Measurements from ENCODE around the gene IPP. TPM values are rescaled to one million over a fixed set of nuclear protein-coding genes. Genes with fewer than 3 reads are reported as not detected.

The IPP gene
- polyA plus RNA-seq, 1 donor (not counting 4 experiments of a cell fraction or from before 2014, with no cell fraction given), result 10.0 TPM

GRCh38 chr1:45789601-45790000 lies 39.1 kb upstream of the IPP start:
- Histone ChIP-seq H3K27ac (ENCODE audit: control insufficient read depth, insufficient read depth, low read length) (no peak overlapping the region), H3K9ac (ENCODE audit: control insufficient read depth, extremely low read depth, insufficient read depth, low read length) (no peak overlapping the region), H3K79me2 (ENCODE audit: control insufficient read depth, insufficient read depth, low read length) (no peaks in the 10 kb centered on the region), H3K9me1 (ENCODE audit: control insufficient read depth, extremely low read depth, insufficient read depth, low read length) (no peaks in the 10 kb centered on the region), H3K27me3 (ENCODE audit: control insufficient read depth, extremely low read depth, insufficient read depth, low read length) (no peaks in the 10 kb centered on the region), H3K4me2 (ENCODE audit: control insufficient read depth, extremely low read depth, insufficient read depth, low read depth, low read length) (no peak overlapping the region), H3K4me1 (ENCODE audit: control insufficient read depth, extremely low read depth, insufficient read depth, low read length) (no peaks in the 10 kb centered on the region), H3K36me3 (ENCODE audit: control insufficient read depth in 2 of 2, extremely low read depth in 1 of 2, insufficient read depth in 2 of 2, low read length in 2 of 2) (no peaks in the 10 kb centered on the region), H2AFZ (ENCODE audit: control insufficient read depth, low read length) (no peak overlapping the region), H3K4me3 (ENCODE audit: control insufficient read depth in 2 of 3, extremely low read depth in 1 of 3, insufficient read depth in 2 of 3, low read depth in 1 of 3, low read length in 3 of 3) (no peak overlapping the region), H3K9me3 (ENCODE audit: control insufficient read depth, low read depth, low read length) (no peaks in the 10 kb centered on the region), H4K20me1 (ENCODE audit: control insufficient read depth, extremely low read depth, insufficient read depth, low read length) (no peaks in the 10 kb centered on the region)
- TF ChIP-seq, protein P1, sequence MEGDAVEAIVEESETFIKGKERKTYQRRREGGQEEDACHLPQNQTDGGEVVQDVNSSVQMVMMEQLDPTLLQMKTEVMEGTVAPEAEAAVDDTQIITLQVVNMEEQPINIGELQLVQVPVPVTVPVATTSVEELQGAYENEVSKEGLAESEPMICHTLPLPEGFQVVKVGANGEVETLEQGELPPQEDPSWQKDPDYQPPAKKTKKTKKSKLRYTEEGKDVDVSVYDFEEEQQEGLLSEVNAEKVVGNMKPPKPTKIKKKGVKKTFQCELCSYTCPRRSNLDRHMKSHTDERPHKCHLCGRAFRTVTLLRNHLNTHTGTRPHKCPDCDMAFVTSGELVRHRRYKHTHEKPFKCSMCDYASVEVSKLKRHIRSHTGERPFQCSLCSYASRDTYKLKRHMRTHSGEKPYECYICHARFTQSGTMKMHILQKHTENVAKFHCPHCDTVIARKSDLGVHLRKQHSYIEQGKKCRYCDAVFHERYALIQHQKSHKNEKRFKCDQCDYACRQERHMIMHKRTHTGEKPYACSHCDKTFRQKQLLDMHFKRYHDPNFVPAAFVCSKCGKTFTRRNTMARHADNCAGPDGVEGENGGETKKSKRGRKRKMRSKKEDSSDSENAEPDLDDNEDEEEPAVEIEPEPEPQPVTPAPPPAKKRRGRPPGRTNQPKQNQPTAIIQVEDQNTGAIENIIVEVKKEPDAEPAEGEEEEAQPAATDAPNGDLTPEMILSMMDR (optimal IDR thresholded peaks at IDR 0.05 in 1 of 3, IDR thresholded peaks at IDR 0.05 in 1 of 3, conservative IDR thresholded peaks at IDR 0.05 in 1 of 3; ENCODE audit: extremely low read depth in 1 of 3, insufficient read depth in 2 of 3, low read length in 3 of 3), result no peak
- no peak for TF ChIP-seq EZH2 (IDR thresholded peaks at IDR 0.05; ENCODE audit: low read length)
- dilution Hi-C loops (cut with MboI; ENCODE audit: extremely low pct_ligation_motif_present, low sequenced_read_pairs), result no loop called here
- DNase-seq (ENCODE audit: low read depth, low spot score) (no peak), FAIRE-seq (no peak)

DNA sequence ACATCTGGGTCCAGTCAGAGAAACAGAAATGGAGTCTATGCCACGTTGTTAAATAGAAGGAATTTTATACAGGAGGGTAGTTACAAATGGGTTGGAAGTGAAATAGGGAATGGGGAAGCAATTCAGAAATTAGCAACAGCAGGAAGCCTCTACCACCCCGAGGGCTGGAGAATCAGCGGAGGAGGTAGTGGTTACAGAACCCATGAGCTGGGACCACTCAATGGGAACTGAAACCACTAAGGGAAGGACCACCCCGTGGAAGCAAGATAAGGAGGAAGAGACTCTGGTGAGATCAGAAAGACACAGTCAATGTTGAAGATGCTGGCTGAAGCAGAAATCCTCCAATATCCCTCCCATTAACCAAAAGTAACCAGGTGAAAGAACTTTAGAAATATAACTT lies 37.5 kb upstream of the IPP start:
- Histone ChIP-seq H3K79me2 (ENCODE audit: control insufficient read depth, insufficient read depth, low read length) (no peaks in the 10 kb centered on the region), H2AFZ (ENCODE audit: control insufficient read depth, low read length) (no peak overlapping the region), H3K9ac (ENCODE audit: control insufficient read depth, extremely low read depth, insufficient read depth, low read length) (no peak overlapping the region), H3K9me1 (ENCODE audit: control insufficient read depth, extremely low read depth, insufficient read depth, low read length) (no peaks in the 10 kb centered on the region), H3K27me3 (ENCODE audit: control insufficient read depth, extremely low read depth, insufficient read depth, low read length) (no peaks in the 10 kb centered on the region), H3K27ac (ENCODE audit: control insufficient read depth, insufficient read depth, low read length) (no peak overlapping the region), H3K4me3 (ENCODE audit: control insufficient read depth in 2 of 3, extremely low read depth in 1 of 3, insufficient read depth in 2 of 3, low read depth in 1 of 3, low read length in 3 of 3) (no peak overlapping the region), H3K4me1 (ENCODE audit: control insufficient read depth, extremely low read depth, insufficient read depth, low read length) (no peaks in the 10 kb centered on the region), H3K9me3 (ENCODE audit: control insufficient read depth, low read depth, low read length) (no peaks in the 10 kb centered on the region), H3K4me2 (ENCODE audit: control insufficient read depth, extremely low read depth, insufficient read depth, low read depth, low read length) (no peak overlapping the region), H4K20me1 (ENCODE audit: control insufficient read depth, extremely low read depth, insufficient read depth, low read length) (no peaks in the 10 kb centered on the region), H3K36me3 (ENCODE audit: control insufficient read depth in 2 of 2, extremely low read depth in 1 of 2, insufficient read depth in 2 of 2, low read length in 2 of 2) (no peaks in the 10 kb centered on the region)
- TF ChIP-seq, protein P1 (optimal IDR thresholded peaks at IDR 0.05 in 1 of 3, IDR thresholded peaks at IDR 0.05 in 1 of 3, conservative IDR thresholded peaks at IDR 0.05 in 1 of 3; ENCODE audit: extremely low read depth in 1 of 3, insufficient read depth in 2 of 3, low read length in 3 of 3), result no peak
- TF ChIP-seq EZH2 (IDR thresholded peaks at IDR 0.05; ENCODE audit: low read length), result no peak
- dilution Hi-C loops (cut with MboI; ENCODE audit: extremely low pct_ligation_motif_present, low sequenced_read_pairs), result no loop called here
- DNase-seq (ENCODE audit: low read depth, low spot score), result no peak
- FAIRE-seq, result no peak
